NCI-H460 (cell line): ENCODE results near the gene SEC23IP. TPM values are rescaled to one million over a fixed set of nuclear protein-coding genes. Genes with fewer than 3 reads are reported as not detected.

Experiments
- small RNA-seq, 2 experiments: library from RNA; depleted of rRNA; stranded (forward); fragments of <200 nt; gene quantifications; one replicate each; pipeline ENCODE3, GENCODE V24; 2014
- total RNA-seq: library from RNA; depleted of rRNA; stranded (reverse); fragments of >200 nt; shearing (Covaris generic); gene quantifications from 2 replicates; pipeline ENCODE4 v1.2.3, GENCODE V29; 2014; rRNA removed

The SEC23IP gene
- total RNA-seq, 1 experiment from 2014 or later = 41.3 TPM

Small RNA genes lying within 50 kb of the gene (small RNA-seq; reads per million reads assigned to genes)
- 0 reads per million in 2 experiments for gene MIR4682

Other genes with a start within 250 kb of the SEC23IP start
- 16.6 and 17.6 TPM in 2 replicates for gene BAG3, start 241.3 kb upstream of the SEC23IP start, total RNA-seq
- gene INPP5F, start 166.7 kb upstream of the SEC23IP start, total RNA-seq = 8.0 and 9.3 TPM in 2 replicates
- 87.8 and 89.8 TPM in 2 replicates for gene MCMBP, start 19.9 kb upstream of the SEC23IP start, total RNA-seq